ENCODE results near the gene SPATA17. TPM values are rescaled to one million over a fixed set of nuclear protein-coding genes. Genes with fewer than 3 reads are reported as not detected.

SPATA17 gene
- polyA plus RNA-seq, 1 of the 3 experiments (the other 2 are of a cell fraction), result 1.2 TPM

DNA sequence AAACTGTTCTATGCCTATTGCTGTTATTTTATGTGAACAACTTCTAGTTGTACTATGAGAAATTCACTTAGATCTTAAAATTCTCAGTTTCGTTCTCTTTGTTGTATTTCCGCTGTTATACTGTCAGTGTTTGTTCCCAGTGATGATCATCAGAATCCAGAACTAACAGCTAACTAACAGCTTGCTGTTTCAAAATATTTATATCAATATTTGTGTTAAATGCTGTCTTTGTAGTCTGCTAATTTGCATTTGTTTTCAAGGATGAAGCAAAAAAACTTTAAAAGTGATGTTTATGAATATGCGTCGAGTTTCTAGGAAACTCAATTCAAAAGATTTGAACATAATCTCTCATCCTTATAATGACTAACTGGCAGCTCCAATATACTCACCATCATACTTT lies 84.5 kb downstream of the SPATA17 start:
- POLR2A ChIA-PET, result no interaction called here
- no peaks in the 10 kb centered on the region for H3K36me3 ChIP-seq (replicated peaks in 1 of 2; ENCODE audit: control insufficient read depth in 1 of 2, insufficient read depth in 2 of 2, low read length in 1 of 2)
- TF ChIP-seq RCOR1 (IDR thresholded peaks at IDR 0.05; ENCODE audit: low read length) (no peak), FOSL2 (IDR thresholded peaks at IDR 0.05; ENCODE audit: borderline replicate concordance, low read depth) (no peak), TCF12 (IDR thresholded peaks at IDR 0.05) (no peak), CHD2 (IDR thresholded peaks at IDR 0.05; ENCODE audit: low read length, partially characterized antibody) (no peak), MEF2A (IDR thresholded peaks at IDR 0.05; ENCODE audit: borderline replicate concordance, low read depth) (no peak), RAD21 (IDR thresholded peaks at IDR 0.05; ENCODE audit: low read length) (no peak), POLR2AphosphoS5 (IDR thresholded peaks at IDR 0.05; ENCODE audit: low read depth, low read length) (no peak), MXI1 (IDR thresholded peaks at IDR 0.05; ENCODE audit: low read depth, low read length) (no peak), GATA2 (CRISPR knock-in tag; IDR thresholded peaks at IDR 0.05) (no peak), GABPA (IDR thresholded peaks at IDR 0.05; ENCODE audit: low read depth) (no peak), FOXJ3 (CRISPR knock-in tag; IDR thresholded peaks at IDR 0.05) (no peak), RXRA (IDR thresholded peaks at IDR 0.05; ENCODE audit: borderline replicate concordance, low read depth) (no peak), EZH2phosphoT487 (IDR thresholded peaks at IDR 0.05; ENCODE audit: borderline replicate concordance, low read depth) (no peak), NFIC (IDR thresholded peaks at IDR 0.05; ENCODE audit: borderline replicate concordance) (no peak), SIN3A (IDR thresholded peaks at IDR 0.05; ENCODE audit: borderline replicate concordance, low read depth, low read length) (no peak)
- TF ChIP-seq, protein P1, sequence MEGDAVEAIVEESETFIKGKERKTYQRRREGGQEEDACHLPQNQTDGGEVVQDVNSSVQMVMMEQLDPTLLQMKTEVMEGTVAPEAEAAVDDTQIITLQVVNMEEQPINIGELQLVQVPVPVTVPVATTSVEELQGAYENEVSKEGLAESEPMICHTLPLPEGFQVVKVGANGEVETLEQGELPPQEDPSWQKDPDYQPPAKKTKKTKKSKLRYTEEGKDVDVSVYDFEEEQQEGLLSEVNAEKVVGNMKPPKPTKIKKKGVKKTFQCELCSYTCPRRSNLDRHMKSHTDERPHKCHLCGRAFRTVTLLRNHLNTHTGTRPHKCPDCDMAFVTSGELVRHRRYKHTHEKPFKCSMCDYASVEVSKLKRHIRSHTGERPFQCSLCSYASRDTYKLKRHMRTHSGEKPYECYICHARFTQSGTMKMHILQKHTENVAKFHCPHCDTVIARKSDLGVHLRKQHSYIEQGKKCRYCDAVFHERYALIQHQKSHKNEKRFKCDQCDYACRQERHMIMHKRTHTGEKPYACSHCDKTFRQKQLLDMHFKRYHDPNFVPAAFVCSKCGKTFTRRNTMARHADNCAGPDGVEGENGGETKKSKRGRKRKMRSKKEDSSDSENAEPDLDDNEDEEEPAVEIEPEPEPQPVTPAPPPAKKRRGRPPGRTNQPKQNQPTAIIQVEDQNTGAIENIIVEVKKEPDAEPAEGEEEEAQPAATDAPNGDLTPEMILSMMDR (IDR thresholded peaks at IDR 0.05), result no peak
- TF ChIP-seq, protein P2, sequence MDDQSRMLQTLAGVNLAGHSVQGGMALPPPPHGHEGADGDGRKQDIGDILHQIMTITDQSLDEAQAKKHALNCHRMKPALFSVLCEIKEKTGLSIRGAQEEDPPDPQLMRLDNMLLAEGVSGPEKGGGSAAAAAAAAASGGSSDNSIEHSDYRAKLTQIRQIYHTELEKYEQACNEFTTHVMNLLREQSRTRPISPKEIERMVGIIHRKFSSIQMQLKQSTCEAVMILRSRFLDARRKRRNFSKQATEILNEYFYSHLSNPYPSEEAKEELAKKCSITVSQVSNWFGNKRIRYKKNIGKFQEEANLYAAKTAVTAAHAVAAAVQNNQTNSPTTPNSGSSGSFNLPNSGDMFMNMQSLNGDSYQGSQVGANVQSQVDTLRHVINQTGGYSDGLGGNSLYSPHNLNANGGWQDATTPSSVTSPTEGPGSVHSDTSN (IDR thresholded peaks at IDR 0.05), result no peak
- TF ChIP-seq, protein P3, sequence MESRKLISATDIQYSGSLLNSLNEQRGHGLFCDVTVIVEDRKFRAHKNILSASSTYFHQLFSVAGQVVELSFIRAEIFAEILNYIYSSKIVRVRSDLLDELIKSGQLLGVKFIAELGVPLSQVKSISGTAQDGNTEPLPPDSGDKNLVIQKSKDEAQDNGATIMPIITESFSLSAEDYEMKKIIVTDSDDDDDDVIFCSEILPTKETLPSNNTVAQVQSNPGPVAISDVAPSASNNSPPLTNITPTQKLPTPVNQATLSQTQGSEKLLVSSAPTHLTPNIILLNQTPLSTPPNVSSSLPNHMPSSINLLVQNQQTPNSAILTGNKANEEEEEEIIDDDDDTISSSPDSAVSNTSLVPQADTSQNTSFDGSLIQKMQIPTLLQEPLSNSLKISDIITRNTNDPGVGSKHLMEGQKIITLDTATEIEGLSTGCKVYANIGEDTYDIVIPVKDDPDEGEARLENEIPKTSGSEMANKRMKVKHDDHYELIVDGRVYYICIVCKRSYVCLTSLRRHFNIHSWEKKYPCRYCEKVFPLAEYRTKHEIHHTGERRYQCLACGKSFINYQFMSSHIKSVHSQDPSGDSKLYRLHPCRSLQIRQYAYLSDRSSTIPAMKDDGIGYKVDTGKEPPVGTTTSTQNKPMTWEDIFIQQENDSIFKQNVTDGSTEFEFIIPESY (IDR thresholded peaks at IDR 0.05; ENCODE audit: borderline replicate concordance, low read depth), result no peak
- H3K9ac ChIP-seq, result no peak overlapping the region
- H3K4me1 ChIP-seq (ENCODE audit: control insufficient read depth in 1 of 2, insufficient read depth in 2 of 2, low read depth in 1 of 2, low read length in 1 of 2), result no peaks in the 10 kb centered on the region
- no peak overlapping the region for H2AFZ ChIP-seq (ENCODE audit: low read depth)
- H3K9me3 ChIP-seq, result no peaks in the 10 kb centered on the region
- WGBS (ENCODE audit: low lambda C conversion rate), result 96% methylated on average over 4 of the region's 4 CpGs
- no peaks in the 10 kb centered on the region for H3F3A ChIP-seq (replicated peaks; ENCODE audit: insufficient read depth)
- no peaks in the 10 kb centered on the region for H3K9me2 ChIP-seq
- no peaks in the 10 kb centered on the region for H3K27me3 ChIP-seq (ENCODE audit: insufficient read depth)
- H3K27ac ChIP-seq (ENCODE audit: low read depth in 2 of 2, low read length in 1 of 2), result no peak overlapping the region
- H3K4me3 ChIP-seq (ENCODE audit: low read depth in 2 of 2, low read length in 1 of 2), result no peak overlapping the region
- H3K79me2 ChIP-seq (ENCODE audit: insufficient read depth), result no peaks in the 10 kb centered on the region
- DNase-seq, result no peak
- H3K4me2 ChIP-seq, result no peak overlapping the region
- H4K20me1 ChIP-seq (ENCODE audit: insufficient read depth), result no peaks in the 10 kb centered on the region
- CTCF ChIA-PET, result no interaction called here
